ENCODE results near the gene ADPRS. TPM values are rescaled to one million over a fixed set of nuclear protein-coding genes. Genes with fewer than 3 reads are reported as not detected.

ADPRS gene
- total RNA-seq, 4 donors from 2014 or later = 54.5 to 119 (median 71.2) TPM

DNA sequence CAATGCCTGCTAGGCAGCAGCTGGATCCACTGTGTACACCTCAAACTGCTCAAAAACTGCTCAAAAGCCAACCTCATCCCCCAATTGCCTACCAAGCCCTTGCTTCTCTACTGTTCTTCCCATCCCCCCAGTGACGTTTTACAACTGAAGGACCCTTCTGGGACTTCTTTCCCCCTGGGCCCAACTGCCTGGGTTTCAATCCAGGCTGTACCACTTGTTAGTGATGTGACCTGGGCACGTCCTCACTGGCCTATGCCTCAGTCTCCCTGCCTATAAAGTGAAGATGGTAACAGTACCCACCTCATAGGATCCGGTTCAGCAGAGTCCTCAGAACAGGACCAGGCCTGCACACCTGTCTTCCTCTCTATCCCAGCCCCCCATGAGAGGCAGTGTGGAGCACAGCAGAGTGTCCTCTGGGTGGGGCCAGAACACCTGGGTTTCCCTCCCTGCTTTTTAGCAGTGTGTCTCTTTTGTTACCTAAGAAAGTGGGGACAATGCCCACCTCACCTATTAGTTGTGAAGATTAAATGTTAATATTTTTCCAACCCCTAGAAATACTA is 6.7 kb upstream of the ADPRS start:
- intact Hi-C loops (cut with DNase I; ENCODE audit: low total_unique reads) = no loop called here
- TF ChIP-seq CTCF (IDR thresholded peaks at IDR 0.05) (no peak), POLR2A (IDR thresholded peaks at IDR 0.05) (no peak)
- no peak overlapping the region for H3K4me3 ChIP-seq (ENCODE audit: low read depth, poor library complexity, severe bottlenecking)
- WGBS, 2 donors = 54 to 65% methylated on average over 3 of the region's 3 CpGs
- no peak for DNase-seq (ENCODE audit: low spot score in 2 of 2)

GRCh38 chr1:36083219-36083618 is 5.5 kb upstream of the ADPRS start:
- H3K4me3 ChIP-seq (ENCODE audit: low read depth, poor library complexity, severe bottlenecking) = no peak overlapping the region
- WGBS, 2 donors = 85 to 92% methylated on average over 13 of the region's 13 CpGs
- DNase-seq (ENCODE audit: low spot score in 2 of 2) = no peak
- intact Hi-C loops (cut with DNase I; ENCODE audit: low total_unique reads) = no loop called here
- TF ChIP-seq POLR2A (IDR thresholded peaks at IDR 0.05) (no peak), CTCF (IDR thresholded peaks at IDR 0.05) (no peak)

DNA sequence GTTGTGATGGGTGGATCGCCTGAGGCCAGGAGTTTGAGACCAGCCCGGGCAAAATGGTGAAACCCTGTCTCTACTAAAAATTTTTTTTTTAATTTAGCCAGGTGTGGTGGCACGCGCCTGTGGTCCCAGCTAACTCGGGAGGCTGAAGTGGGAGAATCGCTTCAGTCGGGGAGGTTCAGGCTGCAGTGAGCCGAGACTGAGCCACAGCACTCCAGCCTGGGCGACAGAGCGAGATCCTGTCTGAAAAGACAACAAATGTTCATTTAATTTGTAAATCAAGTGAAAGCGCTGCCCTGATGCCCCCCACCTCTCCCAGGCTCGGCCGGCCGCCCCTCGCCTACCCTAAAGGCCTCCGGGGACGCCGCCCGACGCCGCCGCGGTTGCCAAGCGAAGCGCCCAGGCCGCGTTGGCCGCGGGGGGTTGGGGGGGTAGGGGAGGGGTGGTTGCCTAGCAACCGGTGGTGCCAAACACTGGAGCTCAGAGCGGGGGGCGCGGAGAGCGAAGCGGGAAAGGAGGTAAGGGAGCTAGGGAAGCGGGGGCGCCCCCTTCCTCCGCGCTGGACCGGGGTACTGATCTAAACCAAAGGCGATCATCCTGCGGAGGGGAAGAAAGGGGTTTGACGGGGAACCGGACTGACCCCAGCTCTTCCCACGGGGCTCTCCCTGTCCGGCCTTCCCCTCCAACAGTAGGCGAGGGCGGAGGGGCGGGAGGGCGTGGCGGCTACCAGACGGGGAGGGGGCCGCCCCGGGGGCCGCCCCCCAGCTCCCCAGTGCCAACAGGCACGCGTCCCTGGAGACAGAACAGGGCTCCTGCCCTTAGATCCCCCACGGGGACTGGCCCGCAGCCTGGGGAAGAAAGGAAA is 4.8 kb upstream of the ADPRS start, which contains the start of gene TEKT2:
Gene TEKT2 (plus strand): TSS at position 460 of the 862 bp plus-strand sequence. CDS start 828 bp downstream, outside the sequence.
- no peak for TF ChIP-seq CTCF (IDR thresholded peaks at IDR 0.05)
- no peak for TF ChIP-seq POLR2A (IDR thresholded peaks at IDR 0.05)
- peak within 1 kb of the TSS; percentile 18 for H3K4me3 ChIP-seq (ENCODE audit: low read depth, poor library complexity, severe bottlenecking)
- WGBS, 2 donors = 13 to 24% methylated on average over 38 to 54 of the region's 59 CpGs
- intact Hi-C loops (cut with DNase I; ENCODE audit: low total_unique reads) = no loop called here
- DNase-seq (ENCODE audit: low spot score in 2 of 2) = no peak

DNA sequence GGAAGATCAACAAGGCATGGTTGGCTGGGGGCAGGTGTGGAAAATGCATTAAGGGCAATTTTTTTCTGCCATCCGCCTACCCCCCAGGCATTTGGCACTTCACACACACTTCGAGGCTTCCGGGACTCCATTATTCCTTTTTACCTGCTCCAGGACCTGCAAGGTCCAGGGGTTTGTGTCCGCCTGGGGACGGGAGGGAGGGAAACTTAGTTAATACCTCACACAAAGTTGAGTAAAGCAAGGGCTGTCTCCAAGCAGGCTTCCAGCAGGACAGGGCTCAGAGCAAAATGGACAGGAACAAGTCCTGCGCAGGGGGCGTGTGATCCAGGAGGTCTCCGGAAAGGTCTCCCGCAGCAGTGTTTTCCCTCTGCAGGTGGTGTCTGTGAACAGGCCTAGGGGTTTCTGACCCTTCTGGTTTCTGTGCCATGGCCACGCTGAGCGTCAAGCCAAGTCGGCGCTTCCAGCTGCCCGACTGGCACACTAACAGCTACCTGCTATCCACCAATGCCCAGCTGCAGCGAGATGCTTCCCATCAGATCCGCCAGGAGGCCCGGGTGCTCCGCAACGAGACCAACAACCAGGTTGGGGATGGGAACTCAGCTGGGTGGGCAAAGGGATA is 4.1 kb upstream of the ADPRS start:
- TF ChIP-seq POLR2A (IDR thresholded peaks at IDR 0.05) (no peak), CTCF (IDR thresholded peaks at IDR 0.05) (no peak)
- 48 to 53% methylated on average over 18 to 19 of the region's 19 CpGs for WGBS, 2 donors
- intact Hi-C loops (cut with DNase I; ENCODE audit: low total_unique reads) = no loop called here
- no peak for DNase-seq (ENCODE audit: low spot score in 2 of 2)
- peak overlapping the region; percentile 18 for H3K4me3 ChIP-seq (ENCODE audit: low read depth, poor library complexity, severe bottlenecking)

GRCh38 chr1:36085126-36085525 is 3.6 kb upstream of the ADPRS start:
- TF ChIP-seq CTCF (IDR thresholded peaks at IDR 0.05) (no peak), POLR2A (IDR thresholded peaks at IDR 0.05) (no peak)
- intact Hi-C loops (cut with DNase I; ENCODE audit: low total_unique reads) = no loop called here
- DNase-seq (ENCODE audit: low spot score in 2 of 2) = no peak
- 85 to 88% methylated on average over 9 of the region's 9 CpGs for WGBS, 2 donors
- H3K4me3 ChIP-seq (ENCODE audit: low read depth, poor library complexity, severe bottlenecking) = no peak overlapping the region

Measured in lower leg skin (tissue), 4 donors.